ENCODE data around the gene SPOCK1. TPM values are rescaled to one million over a fixed set of nuclear protein-coding genes. Genes with fewer than 3 reads are reported as not detected.

The SPOCK1 gene
- polyA plus RNA-seq, 3 donors = 1.8 to 5.7 (median 2.1) TPM

GRCh38 chr5:137342764-137343163 lies 156.4 kb downstream of the SPOCK1 start:
- Histone ChIP-seq H4K20me1 (ENCODE audit: insufficient read depth, low read length) (no peaks in the 10 kb centered on the region), H3K4me1 (ENCODE audit: control insufficient read depth in 1 of 2, insufficient read depth in 2 of 2, low read length in 2 of 2) (no peaks in the 10 kb centered on the region), H3K27me3 (ENCODE audit: control insufficient read depth in 2 of 2, insufficient read depth in 2 of 2, low read length in 2 of 2) (no peaks in the 10 kb centered on the region), H3K9ac (ENCODE audit: insufficient read depth, low read length, poor library complexity, severe bottlenecking) (no peak overlapping the region), H3K4me3 (replicated peaks in 1 of 3; ENCODE audit: low read depth in 2 of 3, low read length in 3 of 3) (no peak overlapping the region), H3K36me3 (replicated peaks in 1 of 2; ENCODE audit: control insufficient read depth in 1 of 2, insufficient read depth in 2 of 2, low read length in 2 of 2) (no peaks in the 10 kb centered on the region), H3K4me2 (replicated peaks; ENCODE audit: extremely low read depth, low read length, poor library complexity, severe bottlenecking) (no peak overlapping the region), H3K79me2 (ENCODE audit: insufficient read depth, low read length) (no peaks in the 10 kb centered on the region), H2AFZ (ENCODE audit: insufficient read depth, low read depth, low read length, poor library complexity, severe bottlenecking) (no peak overlapping the region), H3K9me3 (replicated peaks in 1 of 2; ENCODE audit: control insufficient read depth in 1 of 2, insufficient read depth in 1 of 2, low read length in 2 of 2) (no peaks in the 10 kb centered on the region), H3K27ac (ENCODE audit: low read depth in 1 of 2, low read length in 2 of 2) (no peak overlapping the region)
- peaks cover 0 to 4% (median 0%) of the 10 kb centered on the region in 7 donors for H3K9me3 Mint-ChIP-seq
- no peak overlapping the region for H3K27ac Mint-ChIP-seq
- no peaks in the 10 kb centered on the region for H3K4me1 Mint-ChIP-seq
- H3K36me3 Mint-ChIP-seq = no peaks in the 10 kb centered on the region
- no peak overlapping the region for H3K4me3 Mint-ChIP-seq
- DNase-seq = no peak
- 100% methylated on average over 2 of the region's 3 CpGs for WGBS (ENCODE audit: insufficient coverage)
- peaks cover 0 to 4% (median 0%) of the 10 kb centered on the region in 3 donors for H3K27me3 Mint-ChIP-seq (ENCODE audit: low read depth in 3 of 3)
- no peak for TF ChIP-seq CTCF (IDR thresholded peaks at IDR 0.05)
- intact Hi-C loops (cut with micrococcal nuclease) = no loop called here

DNA sequence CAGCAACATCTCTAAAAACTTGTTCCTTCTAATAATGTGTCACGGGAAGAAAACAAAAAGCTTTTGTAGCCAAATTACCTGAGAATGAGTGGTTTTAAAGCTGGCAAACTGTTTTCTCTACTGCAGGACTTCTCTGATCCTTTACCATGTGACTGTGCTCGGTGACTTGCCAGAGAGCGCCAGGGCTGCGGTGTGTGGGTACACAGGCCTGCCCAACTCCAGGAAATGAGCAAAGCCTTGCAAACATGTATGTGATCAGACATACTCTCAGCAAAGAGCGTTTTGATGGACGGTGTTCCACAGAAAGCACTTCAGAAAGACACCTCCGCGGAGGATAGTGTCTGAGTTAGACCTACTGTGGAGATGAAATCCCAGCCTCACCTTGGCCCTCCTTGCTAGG lies 157.3 kb downstream of the SPOCK1 start:
- H3K27ac ChIP-seq (ENCODE audit: low read depth in 1 of 2, low read length in 2 of 2) = no peak overlapping the region
- TF ChIP-seq CTCF (IDR thresholded peaks at IDR 0.05) = no peak
- no peak overlapping the region for H3K9ac ChIP-seq (ENCODE audit: insufficient read depth, low read length, poor library complexity, severe bottlenecking)
- H3K27me3 ChIP-seq (ENCODE audit: control insufficient read depth in 2 of 2, insufficient read depth in 2 of 2, low read length in 2 of 2) = peaks cover 0 to 2% of the 10 kb centered on the region in 2 donors
- no peaks in the 10 kb centered on the region for H3K36me3 Mint-ChIP-seq
- no peak for DNase-seq
- H3K4me3 ChIP-seq (replicated peaks in 1 of 3; ENCODE audit: low read depth in 2 of 3, low read length in 3 of 3) = no peak overlapping the region
- no peak overlapping the region for H3K4me3 Mint-ChIP-seq
- H3K4me1 Mint-ChIP-seq = no peaks in the 10 kb centered on the region
- WGBS (ENCODE audit: insufficient coverage) = 82% methylated on average over 3 of the region's 8 CpGs
- H3K79me2 ChIP-seq (ENCODE audit: insufficient read depth, low read length) = no peaks in the 10 kb centered on the region
- no peaks in the 10 kb centered on the region for H3K9me3 ChIP-seq (replicated peaks in 1 of 2; ENCODE audit: control insufficient read depth in 1 of 2, insufficient read depth in 1 of 2, low read length in 2 of 2)
- peaks cover 0 to 4% (median 0%) of the 10 kb centered on the region in 3 donors for H3K27me3 Mint-ChIP-seq (ENCODE audit: low read depth in 3 of 3)
- no peak overlapping the region for H2AFZ ChIP-seq (ENCODE audit: insufficient read depth, low read depth, low read length, poor library complexity, severe bottlenecking)
- peaks cover 0 to 4% (median 0%) of the 10 kb centered on the region in 7 donors for H3K9me3 Mint-ChIP-seq
- no peaks in the 10 kb centered on the region for H3K36me3 ChIP-seq (replicated peaks in 1 of 2; ENCODE audit: control insufficient read depth in 1 of 2, insufficient read depth in 2 of 2, low read length in 2 of 2)
- H3K4me2 ChIP-seq (replicated peaks; ENCODE audit: extremely low read depth, low read length, poor library complexity, severe bottlenecking) = no peak overlapping the region
- no peaks in the 10 kb centered on the region for H4K20me1 ChIP-seq (ENCODE audit: insufficient read depth, low read length)
- intact Hi-C loops (cut with micrococcal nuclease) = no loop called here
- H3K4me1 ChIP-seq (ENCODE audit: control insufficient read depth in 1 of 2, insufficient read depth in 2 of 2, low read length in 2 of 2) = no peaks in the 10 kb centered on the region
- no peak overlapping the region for H3K27ac Mint-ChIP-seq
